Hepatocyte (in vitro differentiated cells): Measurements from ENCODE around the gene NUCB1. TPM values are rescaled to one million over a fixed set of nuclear protein-coding genes. Genes with fewer than 3 reads are reported as not detected.
"Not testable (repeated sequence)": the region's sequence is repeated elsewhere in the genome, so short reads cannot be mapped to it uniquely, and the experiment has no call there.

Source experiments
- DNase-seq: peaks from one replicate; pipeline ENCODE4 v3.0.0-alpha.2; 2016; ENCODE audit warnings: low spot score
- H2AFZ ChIP-seq: fragments of 200-600 bp; sonication (generic); 2 replicates; pipeline ENCODE4 v1.6.0; 2016; ENCODE audit warnings: antibody characterized with exemption, mild to moderate bottlenecking
- H3K27ac ChIP-seq: fragments of 200-600 bp; sonication (generic); 2 replicates; pipeline ENCODE4 v1.5.1; 2016; ENCODE audit warnings: mild to moderate bottlenecking
- H3K27me3 ChIP-seq: fragments of 200-600 bp; sonication (generic); 2 replicates; pipeline ENCODE4 v1.6.1; 2016
- H3K36me3 ChIP-seq: fragments of 200-600 bp; sonication (generic); replicated peaks from 2 replicates; pipeline ENCODE4 v1.5.1; 2016; ENCODE audit warnings: low read depth; ENCODE audit not compliant: insufficient read depth
- H3K4me1 ChIP-seq: fragments of 200-600 bp; sonication (generic); 2 replicates; pipeline ENCODE4 v1.5.1; 2016; ENCODE audit warnings: mild to moderate bottlenecking, moderate library complexity; ENCODE audit not compliant: insufficient read depth
- H3K4me2 ChIP-seq: fragments of 200-600 bp; sonication (generic); 2 replicates; pipeline ENCODE4 v1.6.0; 2016
- H3K4me3 ChIP-seq: fragments of 200-600 bp; sonication (generic); 2 replicates; pipeline ENCODE4 v1.5.1; 2016; ENCODE audit warnings: mild to moderate bottlenecking
- H3K79me2 ChIP-seq: fragments of 200-600 bp; sonication (generic); 2 replicates; pipeline ENCODE4 v1.6.0; 2017; ENCODE audit warnings: mild to moderate bottlenecking
- H3K9me2 ChIP-seq: fragments of 200-600 bp; sonication (generic); replicated peaks from 2 replicates; pipeline ENCODE4 v1.6.0; 2017; ENCODE audit warnings: mild to moderate bottlenecking; ENCODE audit not compliant: insufficient read depth
- H3K9me3 ChIP-seq: fragments of 200-600 bp; sonication (generic); 2 replicates; pipeline ENCODE4 v1.5.1; 2016; ENCODE audit warnings: low read depth, mild to moderate bottlenecking
- H4K20me1 ChIP-seq: fragments of 200-600 bp; sonication (generic); 2 replicates; pipeline ENCODE4 v1.6.0; 2016; ENCODE audit warnings: mild to moderate bottlenecking; ENCODE audit not compliant: insufficient read depth, poor library complexity, severe bottlenecking
- EZH2 ChIP-seq: fragments of 200-600 bp; sonication (generic); IDR thresholded peaks from 2 replicates; pipeline ENCODE4 v1.6.1; 2016; ENCODE audit warnings: antibody characterized with exemption, mild to moderate bottlenecking, borderline replicate concordance
- EZH2phosphoT487 ChIP-seq: fragments of 200-600 bp; sonication (generic); IDR thresholded peaks from one replicate; pipeline ENCODE4 v1.6.1; 2018; ENCODE audit warnings: antibody characterized with exemption, mild to moderate bottlenecking, low read depth, moderate library complexity; ENCODE audit not compliant: unreplicated experiment, severe bottlenecking
- WGBS: methylation state at CpG from one replicate; pipeline ENCODE4 v1.1.6; 2016; ENCODE audit warnings: low lambda C conversion rate; ENCODE audit errors: missing lambda C conversion rate; 5-methylcytosine and 5-hydroxymethylcytosine counted together
- polyA plus RNA-seq: library from polyadenylated mRNA; unstranded; fragments of >200 nt; fragmentation: Nextera tagmentation; extraction: Ambion mirVana; gene quantifications from 2 replicates; pipeline ENCODE4 v1.2.1, GENCODE V29; 2016
- total RNA-seq: library from RNA; depleted of rRNA; stranded (reverse); fragments of >200 nt; gene quantifications from 2 replicates; pipeline ENCODE4 v1.2.3, GENCODE V29; 2014
- TF ChIP-seq, protein P1 (sequence below): fragments of 200-600 bp; sonication (generic); IDR thresholded peaks from 2 replicates; pipeline ENCODE4 v1.5.1; 2016; ENCODE audit warnings: antibody characterized with exemption, mild to moderate bottlenecking; ENCODE audit not compliant: poor library complexity

The NUCB1 gene
- total and polyA plus RNA-seq, 2 experiments from 2014 or later, result 283 to 339 TPM

DNA sequence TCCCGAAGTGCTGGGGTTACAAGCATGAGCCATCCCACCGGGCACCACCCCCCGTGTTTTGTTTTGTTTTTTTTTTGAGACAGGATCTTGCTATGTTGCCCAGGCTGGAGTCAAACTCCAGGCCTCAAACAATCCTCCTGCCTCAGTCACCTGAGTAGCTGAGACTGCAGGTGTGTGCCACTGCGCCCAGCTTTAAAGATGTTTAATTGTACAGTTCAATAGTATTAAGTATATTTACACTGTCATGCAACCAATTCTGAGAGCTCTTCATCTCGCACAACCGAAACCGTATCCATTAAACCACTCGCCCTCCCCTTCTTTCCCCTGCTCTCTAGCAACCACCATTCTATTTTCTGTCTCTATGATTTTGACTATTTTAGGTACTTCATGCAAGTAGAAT is 15.6 kb downstream of the NUCB1 start:
- Histone ChIP-seq H3K36me3 (no peaks in the 10 kb centered on the region), H2AFZ (no peak overlapping the region), H3K4me1 (no peaks in the 10 kb centered on the region), H3K4me2 (no peak overlapping the region), H3K27ac (no peak overlapping the region), H3K9me2 (no peaks in the 10 kb centered on the region), H3K4me3 (no peak overlapping the region), H3K27me3 (no peaks in the 10 kb centered on the region), H4K20me1 (no peaks in the 10 kb centered on the region), H3K79me2 (no peaks in the 10 kb centered on the region), H3K9me3 (no peaks in the 10 kb centered on the region)
- WGBS, result 83% methylated on average over 8 of the region's 8 CpGs
- no peak for TF ChIP-seq EZH2
- TF ChIP-seq, protein P1, sequence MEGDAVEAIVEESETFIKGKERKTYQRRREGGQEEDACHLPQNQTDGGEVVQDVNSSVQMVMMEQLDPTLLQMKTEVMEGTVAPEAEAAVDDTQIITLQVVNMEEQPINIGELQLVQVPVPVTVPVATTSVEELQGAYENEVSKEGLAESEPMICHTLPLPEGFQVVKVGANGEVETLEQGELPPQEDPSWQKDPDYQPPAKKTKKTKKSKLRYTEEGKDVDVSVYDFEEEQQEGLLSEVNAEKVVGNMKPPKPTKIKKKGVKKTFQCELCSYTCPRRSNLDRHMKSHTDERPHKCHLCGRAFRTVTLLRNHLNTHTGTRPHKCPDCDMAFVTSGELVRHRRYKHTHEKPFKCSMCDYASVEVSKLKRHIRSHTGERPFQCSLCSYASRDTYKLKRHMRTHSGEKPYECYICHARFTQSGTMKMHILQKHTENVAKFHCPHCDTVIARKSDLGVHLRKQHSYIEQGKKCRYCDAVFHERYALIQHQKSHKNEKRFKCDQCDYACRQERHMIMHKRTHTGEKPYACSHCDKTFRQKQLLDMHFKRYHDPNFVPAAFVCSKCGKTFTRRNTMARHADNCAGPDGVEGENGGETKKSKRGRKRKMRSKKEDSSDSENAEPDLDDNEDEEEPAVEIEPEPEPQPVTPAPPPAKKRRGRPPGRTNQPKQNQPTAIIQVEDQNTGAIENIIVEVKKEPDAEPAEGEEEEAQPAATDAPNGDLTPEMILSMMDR, result no peak
- no peak for TF ChIP-seq EZH2phosphoT487
- no peak for DNase-seq

DNA sequence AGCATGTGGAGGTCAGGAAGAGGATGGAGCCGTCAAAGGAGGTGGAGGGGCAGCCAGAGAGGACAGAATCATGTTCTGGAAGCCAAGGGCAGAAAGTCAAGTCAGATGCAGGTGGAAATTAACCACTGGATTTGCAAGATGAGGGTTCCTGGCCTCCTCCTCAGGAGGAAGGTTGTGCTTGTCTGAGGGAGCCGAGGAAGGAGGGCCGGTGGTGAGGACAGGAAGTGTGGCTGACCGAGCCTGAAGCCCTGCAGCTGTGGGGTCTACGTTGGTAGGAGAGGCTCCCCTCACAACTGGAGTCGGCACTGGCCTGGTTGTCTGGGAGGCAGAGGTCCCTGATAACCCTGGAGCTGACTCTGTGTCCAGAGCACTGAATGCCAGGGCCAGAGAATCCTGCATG is 18.0 kb downstream of the NUCB1 start:
- Histone ChIP-seq H3K36me3 (no peaks in the 10 kb centered on the region), H2AFZ (no peak overlapping the region), H3K4me3 (no peak overlapping the region), H3K4me2 (no peak overlapping the region), H4K20me1 (no peaks in the 10 kb centered on the region), H3K79me2 (no peaks in the 10 kb centered on the region), H3K27me3 (no peaks in the 10 kb centered on the region), H3K27ac (no peak overlapping the region), H3K9me3 (no peaks in the 10 kb centered on the region), H3K4me1 (no peaks in the 10 kb centered on the region), H3K9me2 (no peaks in the 10 kb centered on the region)
- no peak for DNase-seq
- no peak for TF ChIP-seq EZH2
- no peak for TF ChIP-seq EZH2phosphoT487
- 96% methylated on average over 6 of the region's 6 CpGs for WGBS

DNA sequence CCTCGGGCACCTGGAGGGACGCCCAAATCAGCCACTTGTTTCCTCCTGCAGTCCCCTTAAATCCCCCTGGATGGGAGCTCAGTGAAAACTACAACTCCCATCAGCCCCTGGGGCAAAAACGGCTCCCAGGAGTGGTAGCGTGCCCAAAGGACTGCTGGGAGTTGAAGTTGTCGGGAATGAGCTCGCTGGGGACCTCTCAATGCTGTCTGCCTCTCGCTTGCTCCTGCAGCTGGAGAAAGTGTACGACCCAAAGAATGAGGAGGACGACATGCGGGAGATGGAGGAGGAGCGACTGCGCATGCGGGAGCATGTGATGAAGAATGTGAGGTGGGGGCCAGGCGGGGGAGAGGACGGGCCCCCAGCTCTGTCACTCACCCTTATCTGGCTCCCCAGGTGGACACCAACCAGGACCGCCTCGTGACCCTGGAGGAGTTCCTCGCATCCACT is 18.7 kb downstream of the NUCB1 start:
- Histone ChIP-seq H3K9me2 (no peaks in the 10 kb centered on the region), H3K4me2 (no peak overlapping the region), H2AFZ (no peak overlapping the region), H3K27ac (no peak overlapping the region), H3K79me2 (no peaks in the 10 kb centered on the region), H3K9me3 (no peaks in the 10 kb centered on the region), H4K20me1 (no peaks in the 10 kb centered on the region), H3K36me3 (no peaks in the 10 kb centered on the region), H3K27me3 (no peaks in the 10 kb centered on the region), H3K4me3 (no peak overlapping the region), H3K4me1 (no peaks in the 10 kb centered on the region)
- no peak for TF ChIP-seq EZH2phosphoT487
- TF ChIP-seq, protein P1, result no peak
- no peak for TF ChIP-seq EZH2
- no peak for DNase-seq
- WGBS, result 92% methylated on average over 18 of the region's 18 CpGs

DNA sequence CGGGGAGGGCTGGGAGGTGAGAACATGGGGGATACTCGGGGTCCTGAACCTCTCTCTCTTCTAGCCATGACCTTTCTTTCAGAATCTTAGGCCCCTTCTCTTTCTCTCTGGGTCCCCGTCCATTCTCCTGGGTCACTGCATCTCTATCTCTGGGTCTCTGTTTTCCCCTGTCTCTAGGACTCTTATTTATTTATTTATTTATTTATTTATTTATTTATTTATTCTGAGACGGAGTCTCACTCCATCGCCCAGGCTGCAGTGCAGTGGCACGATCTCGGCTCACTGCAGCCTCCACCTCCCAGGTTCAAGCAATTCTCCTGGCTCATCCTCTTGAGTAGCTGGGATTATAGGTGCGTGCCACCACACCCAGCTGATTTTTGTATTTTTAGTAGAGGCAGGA is 19.2 kb downstream of the NUCB1 start:
- H2AFZ ChIP-seq, H3K9me3 ChIP-seq, H3K9me2 ChIP-seq, H3K4me3 ChIP-seq, H3K27me3 ChIP-seq, H4K20me1 ChIP-seq, H3K4me1 ChIP-seq, DNase-seq, H3K36me3 ChIP-seq, H3K27ac ChIP-seq, H3K4me2 ChIP-seq, H3K79me2 ChIP-seq: not testable (repeated sequence)
- 98% methylated on average over 8 of the region's 8 CpGs for WGBS
